ENCODE results near the gene BRAF.
"Not testable (repeated sequence)": the region's sequence is repeated elsewhere in the genome, so short reads cannot be mapped to it uniquely, and the experiment has no call there.

BRAF gene

DNA sequence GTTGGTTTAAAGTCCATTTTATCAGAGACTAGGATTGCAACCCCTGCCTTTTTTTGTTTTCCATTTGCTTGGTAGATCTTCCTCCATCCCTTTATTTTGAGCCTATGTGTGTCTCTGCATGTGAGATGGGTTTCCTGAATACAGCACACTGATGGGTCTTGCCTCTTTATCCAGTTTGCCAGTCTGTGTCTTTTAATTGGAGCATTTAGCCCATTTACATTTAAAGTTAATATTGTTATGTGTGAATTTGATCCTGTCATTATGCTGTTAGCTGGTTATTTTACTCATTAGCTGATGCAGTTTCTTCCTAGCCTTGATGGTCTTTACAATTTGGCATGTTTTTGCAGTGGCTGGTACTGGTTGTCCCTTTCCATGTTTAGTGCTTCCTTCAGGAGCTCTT is 212.3 kb downstream of the BRAF start:
- DNase-seq (ENCODE audit: low read depth in 2 of 2) = not testable (repeated sequence)

DNA sequence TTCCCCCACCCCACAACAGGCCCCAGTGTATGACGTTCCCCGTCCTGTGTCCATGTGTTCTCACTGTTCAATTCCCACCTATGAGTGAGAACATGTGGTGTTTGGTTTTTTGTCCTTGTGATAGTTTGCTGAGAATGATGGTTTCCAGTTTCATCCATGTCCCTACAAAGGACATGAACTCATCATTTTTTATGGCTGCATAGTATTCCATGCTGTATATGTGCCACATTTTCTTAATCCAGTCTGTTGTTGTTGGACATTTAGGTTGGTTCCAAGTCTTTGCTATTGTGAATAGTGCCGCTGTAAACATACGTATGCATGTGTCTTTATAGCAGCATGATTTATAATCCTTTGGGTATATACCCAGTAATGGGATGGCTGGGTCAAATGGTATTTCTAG is 216.0 kb downstream of the BRAF start:
- not testable (repeated sequence) for DNase-seq (ENCODE audit: low read depth in 2 of 2)

DNA sequence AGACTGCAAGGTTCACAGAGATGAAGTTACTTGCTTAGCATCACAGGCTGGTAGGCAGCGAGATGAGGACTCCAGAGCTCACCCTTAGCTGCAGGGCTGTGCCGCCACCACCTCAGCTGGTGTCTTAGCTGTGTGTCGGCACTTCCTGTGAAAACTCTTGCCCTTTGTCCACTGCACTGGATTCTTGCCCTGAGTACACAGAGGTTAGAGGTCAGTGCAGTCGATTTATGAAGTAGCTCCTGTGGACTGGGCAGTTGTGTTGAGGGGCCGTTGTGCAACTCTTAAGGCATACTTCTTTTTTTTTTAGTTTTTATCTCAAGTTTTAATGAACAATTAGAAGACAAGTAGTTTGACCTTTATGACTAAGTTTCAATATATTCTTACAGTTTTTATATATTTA is 217.6 kb downstream of the BRAF start:
- DNase-seq (ENCODE audit: low read depth in 2 of 2) = no peak

DNA sequence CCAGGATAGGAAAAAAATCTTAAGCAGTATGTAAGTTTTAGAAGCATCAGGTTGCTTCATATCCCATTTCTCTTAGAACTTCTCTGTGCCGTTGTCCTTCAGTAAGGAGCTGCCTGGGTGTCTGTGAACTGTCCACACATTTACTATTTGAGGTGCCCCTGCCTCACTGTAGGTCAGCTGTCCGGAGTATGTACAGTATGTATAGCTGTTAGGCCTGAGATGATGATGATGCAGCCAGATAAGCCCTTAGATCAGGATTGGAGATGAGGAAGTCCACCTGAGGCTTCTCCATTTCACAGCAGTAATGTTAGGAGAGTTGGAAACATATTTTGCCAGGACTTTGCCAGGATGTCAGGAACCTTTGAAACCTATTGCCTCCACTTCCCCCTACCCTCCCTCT is 220.5 kb downstream of the BRAF start:
- DNase-seq (ENCODE audit: low read depth in 2 of 2) = no peak

DNA sequence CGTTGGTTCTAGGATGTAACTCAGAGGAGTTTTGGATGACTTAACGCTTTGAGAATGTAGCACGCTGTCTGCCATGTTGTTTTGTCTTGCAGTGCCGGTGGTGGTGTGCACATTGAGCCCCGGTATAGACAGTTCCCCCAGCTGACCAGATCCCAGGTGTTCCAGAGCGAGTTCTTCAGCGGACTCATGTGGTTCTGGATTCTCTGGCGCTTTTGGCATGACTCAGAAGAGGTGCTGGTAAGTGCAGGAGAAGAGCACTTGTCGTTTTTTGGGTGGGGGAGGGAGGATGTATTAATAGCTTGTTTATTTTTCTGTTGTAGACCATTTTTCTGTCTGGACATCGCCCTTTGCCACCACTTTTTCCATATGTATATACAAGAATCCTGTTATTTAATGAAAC is 222.0 kb downstream of the BRAF start:
- DNase-seq (ENCODE audit: low read depth in 2 of 2) = no peak

DNA sequence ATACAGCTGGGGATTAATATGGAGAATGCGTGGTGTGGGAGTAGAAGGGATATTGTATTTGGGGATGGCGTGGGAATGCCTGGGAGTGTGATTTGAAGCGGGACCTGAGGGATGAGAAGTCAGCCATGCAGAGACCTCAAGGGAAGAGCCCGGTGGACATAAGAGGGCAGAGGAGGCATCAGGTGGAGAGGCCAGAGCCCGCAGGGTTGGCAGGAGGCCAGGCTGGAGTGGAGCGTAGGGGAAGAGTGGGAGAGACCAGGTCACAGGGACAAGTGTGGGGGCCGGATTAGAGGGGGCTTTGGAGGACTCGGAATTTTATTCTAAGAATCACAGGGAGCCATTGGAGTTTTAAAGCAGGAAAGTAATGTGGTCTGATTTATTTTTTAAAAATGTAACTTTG is 226.3 kb downstream of the BRAF start:
- DNase-seq (ENCODE audit: low read depth in 2 of 2) = no peak

DNA sequence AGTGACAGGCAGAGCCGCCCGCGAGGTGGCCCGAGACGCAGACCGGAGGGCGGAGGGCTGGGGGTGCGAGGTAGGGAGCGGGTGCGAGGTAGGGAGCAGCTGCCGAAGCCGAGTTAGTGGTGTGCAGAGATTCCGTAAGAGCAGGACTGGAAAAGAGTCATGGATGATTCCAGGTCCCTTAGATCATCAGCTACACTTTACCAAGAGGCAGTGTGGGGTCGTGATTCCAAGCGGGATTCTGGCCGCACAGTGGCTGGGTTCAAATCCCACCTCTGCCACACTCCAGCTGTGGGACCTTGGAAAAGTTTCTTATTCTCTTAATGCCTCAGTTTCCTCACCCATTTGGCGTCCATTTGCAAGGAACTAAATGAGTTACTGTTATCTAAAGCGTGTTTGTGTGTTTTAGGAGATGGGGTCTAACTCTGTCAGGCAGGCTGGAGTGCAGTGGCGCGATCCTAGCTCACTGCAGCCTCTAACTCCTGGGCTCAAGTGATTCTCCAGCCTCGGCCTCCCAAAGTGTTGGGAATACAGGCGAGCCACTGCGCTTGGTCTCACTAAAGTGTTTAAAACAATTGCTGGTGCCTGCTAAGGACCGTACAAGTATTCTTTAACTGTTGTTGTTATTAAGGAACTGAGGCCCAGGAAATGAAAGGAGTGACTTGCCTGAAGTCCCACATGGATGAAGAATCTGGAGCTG is 227.1 kb downstream of the BRAF start:
- no peak for DNase-seq (ENCODE audit: low read depth in 2 of 2)

DNA sequence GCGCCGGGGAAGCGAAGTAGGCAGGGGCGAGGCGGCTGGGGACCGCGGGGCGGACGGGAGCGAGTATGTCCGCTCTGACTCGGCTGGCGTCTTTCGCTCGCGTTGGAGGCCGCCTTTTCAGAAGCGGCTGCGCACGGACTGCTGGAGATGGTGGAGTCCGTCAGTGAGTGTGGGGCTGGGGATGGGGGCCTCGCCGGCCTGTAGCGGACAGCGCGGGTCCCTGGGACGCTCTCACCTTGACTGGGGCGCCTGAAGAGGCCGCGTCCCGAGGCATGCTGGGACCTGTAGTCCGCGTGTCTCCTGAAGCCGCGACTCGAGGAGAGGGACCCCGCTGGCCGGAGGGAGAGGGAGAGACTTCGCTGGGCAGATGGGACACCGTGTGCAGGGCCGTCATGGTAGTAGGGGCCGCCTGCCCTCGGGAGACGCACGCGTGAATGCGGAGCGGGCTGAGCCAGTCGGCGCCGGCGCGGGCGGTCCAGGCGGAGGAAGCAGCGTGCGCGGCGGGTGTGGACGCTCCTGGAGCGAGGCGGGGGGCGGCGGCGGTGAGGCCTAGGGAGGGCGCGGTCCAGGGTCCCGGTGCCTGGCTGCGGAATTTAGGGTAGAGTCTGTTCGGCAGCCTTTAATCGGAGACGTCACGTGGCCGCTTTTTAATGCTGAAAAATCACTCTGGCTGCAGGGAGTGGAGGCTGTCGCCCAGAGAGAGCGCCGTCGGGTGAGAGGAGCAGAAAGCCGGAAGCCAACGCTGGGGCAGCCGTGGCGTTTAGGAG is 227.9 kb downstream of the BRAF start, which contains the start of gene NDUFB2:
Gene NDUFB2 (plus strand): TSS at position 29 of the 767 bp plus-strand sequence. CDS start 37 bp downstream, at position 66.
- DNase-seq (ENCODE audit: low read depth in 2 of 2) = peak; percentile 33 to 42

DNA sequence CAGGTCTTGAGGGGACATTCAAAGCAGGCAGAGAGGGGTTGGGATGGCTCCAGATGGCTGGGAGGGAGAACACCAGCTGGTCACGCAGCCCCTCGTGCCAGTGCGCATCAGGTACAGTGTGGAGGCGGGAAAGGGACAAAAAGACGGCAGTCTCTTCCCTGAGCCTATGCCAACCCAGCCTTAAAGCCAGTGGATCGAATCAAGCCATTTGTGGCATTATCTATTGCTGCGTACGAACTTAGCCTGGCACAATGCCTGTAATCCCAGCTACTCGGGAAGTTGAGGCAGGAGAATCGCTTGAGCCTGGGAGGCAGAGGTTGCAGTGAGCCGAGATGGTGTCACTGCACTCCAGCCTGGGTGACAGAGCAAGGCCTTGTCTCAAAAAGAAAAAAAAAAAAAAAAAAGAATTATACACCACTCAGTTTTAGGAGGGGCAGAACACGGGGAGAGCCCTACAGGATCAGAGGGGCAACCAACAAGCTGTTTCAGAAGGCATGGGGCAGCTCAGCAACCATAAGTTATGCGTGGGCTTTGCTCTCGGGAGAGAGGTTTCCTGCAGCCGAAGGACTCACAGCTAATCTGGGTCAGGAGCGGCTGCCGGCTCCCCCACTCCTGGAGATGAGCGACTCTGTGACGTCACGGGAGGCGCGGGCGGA is 228.6 kb downstream of the BRAF start:
- peak; percentile 72 to 76 for DNase-seq (ENCODE audit: low read depth in 2 of 2)

DNA sequence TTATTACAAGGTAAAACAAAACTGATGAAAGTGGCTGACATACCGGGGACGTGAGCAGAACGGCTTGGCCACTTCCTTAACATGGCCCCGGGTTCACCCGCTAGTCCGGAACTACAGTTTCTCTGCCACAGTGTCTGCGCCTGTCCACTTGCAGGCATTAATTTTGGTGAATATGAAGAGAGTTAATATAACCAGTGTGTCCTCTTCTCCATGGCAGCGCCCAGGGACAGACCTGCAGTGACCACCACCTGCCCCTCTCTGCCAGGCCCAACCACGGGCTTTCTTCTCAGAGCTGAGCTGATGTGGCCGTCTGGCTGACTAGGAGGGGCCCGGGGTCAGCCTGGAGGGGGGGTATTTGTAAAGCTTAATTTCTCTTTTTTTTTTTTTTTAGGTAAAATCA is 229.3 kb downstream of the BRAF start:
- no peak for DNase-seq (ENCODE audit: low read depth in 2 of 2)

DNA sequence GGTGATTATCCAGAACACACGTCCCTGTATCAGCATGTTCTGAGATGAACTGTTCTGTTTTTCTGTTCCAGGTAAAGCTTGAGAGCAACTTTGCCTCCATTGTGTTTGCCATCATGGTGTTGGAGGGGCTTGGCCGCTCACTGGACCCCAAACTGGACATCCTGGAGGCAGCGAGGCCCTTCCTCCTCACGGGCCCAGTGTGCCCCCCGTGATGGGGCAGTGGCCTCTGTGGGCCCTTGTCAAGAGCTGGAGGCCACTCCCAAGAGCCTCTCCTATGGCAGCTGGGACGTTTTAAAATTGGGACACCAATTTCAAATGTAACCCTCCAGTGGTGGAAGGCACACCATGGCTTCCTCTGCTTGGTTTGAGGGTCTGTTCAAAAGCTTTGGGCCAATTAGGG is 230.1 kb downstream of the BRAF start:
- DNase-seq (ENCODE audit: low read depth in 2 of 2) = no peak

DNA sequence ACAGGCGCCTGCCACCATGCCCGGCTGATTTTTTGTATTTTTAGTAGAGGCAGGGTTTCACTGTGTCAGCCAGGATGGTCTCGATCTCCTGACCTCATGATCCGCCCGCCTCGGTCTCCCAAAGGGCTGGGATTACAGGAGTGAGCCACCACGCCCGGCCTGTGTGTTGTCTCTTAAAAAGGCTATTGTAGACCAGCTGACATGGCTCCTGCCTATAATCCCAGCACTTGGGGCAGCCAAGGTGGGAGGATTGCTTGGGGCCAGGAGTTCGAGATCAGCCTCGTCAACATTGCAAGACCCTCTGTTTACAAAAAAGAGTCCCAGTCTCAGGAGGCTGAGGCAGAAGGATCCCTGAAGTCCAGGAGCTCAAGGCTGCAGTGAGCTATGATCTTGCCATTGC is 230.9 kb downstream of the BRAF start:
- not testable (repeated sequence) for DNase-seq (ENCODE audit: low read depth in 2 of 2)

DNA sequence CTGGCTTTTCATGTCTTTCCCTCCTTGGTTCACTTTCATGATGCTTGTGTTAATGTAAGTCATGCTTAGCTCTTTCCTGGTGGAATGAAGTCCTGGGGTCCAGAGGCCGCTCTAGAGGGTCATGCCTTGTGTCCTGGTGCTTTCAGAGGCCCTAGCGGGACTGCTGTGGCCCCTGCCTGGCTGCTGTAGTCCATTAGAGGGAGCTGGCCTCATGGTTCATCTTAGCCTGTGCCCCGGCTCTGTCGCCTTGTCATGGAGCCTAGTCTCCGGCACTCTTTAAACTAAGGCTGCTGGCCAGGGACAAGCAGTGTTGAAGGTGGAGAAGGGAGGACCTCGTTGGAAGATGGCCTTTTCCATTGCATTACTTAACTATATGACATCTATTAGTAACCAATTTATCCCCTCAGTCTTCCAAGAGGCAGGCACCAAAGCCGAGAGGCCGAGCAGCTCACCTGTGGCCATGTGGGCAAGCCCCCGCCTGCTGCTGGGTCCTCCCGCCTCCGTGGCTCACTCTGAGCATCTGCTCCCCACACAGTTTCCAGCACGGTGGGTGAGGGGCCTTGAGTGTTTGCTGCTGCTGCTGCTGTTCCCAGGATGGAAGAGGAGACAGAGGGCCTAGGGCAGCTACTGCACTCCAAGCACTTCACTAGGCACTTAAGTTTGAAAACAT is 233.2 kb downstream of the BRAF start:
- DNase-seq (ENCODE audit: low read depth in 2 of 2) = no peak

DNA sequence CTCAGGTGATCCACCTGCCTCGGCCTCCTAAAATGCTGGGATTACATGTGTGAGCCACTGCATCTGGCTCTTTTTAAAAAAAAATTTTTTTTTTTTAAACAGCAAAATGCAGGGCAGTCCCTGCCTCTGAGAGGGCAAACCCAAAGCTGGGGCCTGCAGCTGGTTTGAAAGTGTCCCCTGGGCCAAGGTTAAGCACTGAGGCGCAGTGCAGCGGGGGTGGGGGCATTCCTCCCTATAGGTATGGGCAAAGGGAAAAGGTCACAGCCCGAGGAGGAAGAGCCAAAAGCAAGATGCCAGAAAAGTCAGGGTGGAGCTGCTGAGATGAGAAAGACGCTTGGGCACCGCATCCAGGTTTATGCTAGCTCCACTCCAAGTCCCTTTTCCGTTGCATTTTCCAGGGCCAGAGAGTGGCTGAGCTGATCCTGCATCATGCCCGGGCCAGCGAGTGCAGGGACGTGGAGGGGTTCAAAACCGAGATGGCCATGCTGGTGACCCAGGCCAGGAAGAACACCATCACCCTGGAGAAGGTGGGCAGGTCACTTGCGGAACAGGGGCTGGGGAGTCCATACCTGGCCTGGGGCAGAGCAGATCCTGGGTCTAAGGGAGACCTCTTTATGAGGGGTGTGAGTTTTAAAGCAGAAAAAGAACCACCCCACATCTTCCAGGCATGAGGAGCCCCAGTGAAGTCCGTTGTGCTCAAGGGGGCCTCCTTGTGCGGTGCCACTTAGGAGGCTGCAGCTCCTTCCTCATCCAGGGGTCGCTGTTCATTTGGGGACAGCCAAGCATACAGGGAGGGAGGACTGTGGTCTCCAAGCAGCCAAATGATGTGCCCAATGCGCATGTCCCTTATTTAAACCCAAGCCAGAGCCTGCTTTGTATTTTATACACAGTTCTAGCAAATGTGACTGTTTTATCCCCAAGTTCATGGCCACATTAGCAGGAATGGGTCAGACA is 235.3 kb downstream of the BRAF start:
- no peak for DNase-seq (ENCODE audit: low read depth in 2 of 2)

DNA sequence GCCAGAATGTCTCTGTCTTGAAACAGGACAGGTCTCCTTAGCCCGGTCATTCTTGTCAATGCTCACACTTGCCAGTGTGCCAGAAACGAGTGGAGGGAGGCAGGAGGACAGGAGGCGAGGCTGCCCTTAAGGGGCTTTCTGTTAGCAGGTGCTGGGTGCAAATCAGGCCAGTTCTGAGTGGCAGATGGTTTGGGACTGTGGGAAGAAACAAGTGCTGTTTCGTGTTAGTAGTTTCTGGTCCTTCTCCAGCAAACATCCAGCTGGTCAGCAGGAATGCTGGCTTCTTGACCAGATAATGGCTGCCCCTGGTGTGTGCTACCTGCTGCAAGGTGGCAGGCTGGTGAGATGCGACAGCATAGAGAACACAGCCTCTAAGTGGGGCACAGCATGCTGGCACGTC is 236.4 kb downstream of the BRAF start:
- no peak for DNase-seq (ENCODE audit: low read depth in 2 of 2)

DNA sequence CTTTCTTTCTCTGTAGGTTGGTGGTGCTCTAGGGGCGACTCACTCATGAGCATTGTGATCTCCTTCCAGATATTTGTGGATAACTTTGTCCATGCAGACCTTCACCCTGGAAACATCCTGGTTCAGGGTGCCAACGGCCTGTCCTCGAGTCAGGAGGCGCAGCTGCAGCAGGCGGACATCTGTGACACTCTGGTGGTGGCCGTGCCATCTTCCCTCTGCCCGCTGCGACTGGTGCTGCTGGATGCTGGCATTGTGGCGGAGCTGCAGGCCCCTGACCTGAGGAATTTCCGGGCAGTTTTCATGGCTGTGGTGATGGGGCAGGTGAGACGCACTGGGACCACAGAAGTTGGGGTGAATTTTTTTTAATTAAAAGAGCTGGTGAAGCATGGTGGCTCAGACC is 237.8 kb downstream of the BRAF start:
- no peak for DNase-seq (ENCODE audit: low read depth in 2 of 2)

DNA sequence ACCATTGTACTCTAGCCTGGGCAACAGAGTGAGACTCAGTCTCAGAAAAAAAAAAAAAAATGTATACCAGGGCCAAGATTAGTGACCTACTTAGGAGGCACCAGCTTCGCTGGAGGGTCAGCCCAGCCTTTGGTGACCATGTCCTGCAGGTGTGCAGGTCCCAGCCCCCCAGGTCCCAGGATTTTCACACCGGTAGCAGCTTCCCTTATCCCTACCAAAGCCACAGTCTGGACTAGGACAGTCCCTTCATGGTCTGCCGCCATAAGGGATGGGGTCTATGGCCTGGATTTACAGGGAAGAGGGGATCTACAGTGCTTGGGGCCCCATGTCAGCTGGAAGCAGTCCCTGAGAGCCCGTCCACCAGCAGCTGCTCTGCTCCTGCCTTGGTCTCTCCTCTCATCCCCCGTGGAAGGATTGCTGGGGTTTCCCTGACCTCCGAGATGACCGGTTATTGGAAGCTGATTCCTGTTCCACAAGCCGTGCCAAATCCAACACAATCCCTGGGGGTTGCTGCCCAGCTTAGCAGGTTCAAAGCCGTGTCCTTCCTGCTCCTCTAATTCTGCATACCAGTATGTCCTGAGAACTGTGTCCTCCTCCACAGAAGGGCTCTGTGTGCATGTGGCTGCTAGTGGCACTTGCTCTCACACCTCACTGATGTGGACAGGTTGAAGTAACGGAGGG is 239.2 kb downstream of the BRAF start:
- DNase-seq (ENCODE audit: low read depth in 2 of 2) = no peak

DNA sequence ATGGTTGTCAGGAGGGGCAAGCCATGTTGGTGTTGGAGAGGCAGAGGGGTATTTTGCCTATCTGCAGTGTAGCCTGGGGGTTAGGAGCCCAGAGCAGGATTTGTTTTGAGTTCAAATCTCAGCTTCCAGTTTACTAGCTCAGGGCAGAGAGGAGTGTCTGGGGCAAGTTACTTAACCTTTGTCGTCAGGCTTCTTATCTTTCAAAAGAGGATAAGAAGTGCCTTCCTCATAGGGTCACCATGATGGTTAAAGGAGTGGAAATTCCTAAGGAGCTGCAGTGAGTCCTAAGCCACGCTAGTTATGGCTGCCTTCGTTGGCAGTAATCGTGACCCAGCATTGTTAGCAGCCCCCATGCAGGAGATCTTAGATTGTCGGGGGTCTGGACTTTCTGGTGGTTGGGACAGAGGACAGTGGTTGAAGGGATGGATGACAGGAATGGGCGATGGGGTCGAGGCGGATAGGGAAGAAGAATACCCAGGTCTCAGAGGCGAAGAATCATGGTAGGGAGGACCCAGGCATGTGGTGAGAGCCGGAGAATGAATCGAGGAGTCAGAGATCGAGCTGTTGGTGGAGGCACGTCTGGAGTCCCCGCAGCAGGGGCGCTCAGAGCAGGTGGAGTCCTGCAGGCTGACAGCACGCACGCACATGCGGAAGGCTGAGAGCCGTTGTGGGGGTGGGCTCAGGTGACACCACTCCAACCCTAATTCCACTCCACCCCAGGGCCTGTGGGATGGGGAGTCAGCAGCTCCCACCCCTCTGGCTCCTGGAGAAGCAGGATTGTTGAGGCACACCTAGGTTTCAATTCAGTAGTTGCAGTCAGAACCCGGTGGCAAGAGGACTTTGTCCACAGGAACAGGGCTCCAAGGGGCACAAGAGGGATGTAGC is 240.4 kb downstream of the BRAF start:
- no peak for DNase-seq (ENCODE audit: low read depth in 2 of 2)

DNA sequence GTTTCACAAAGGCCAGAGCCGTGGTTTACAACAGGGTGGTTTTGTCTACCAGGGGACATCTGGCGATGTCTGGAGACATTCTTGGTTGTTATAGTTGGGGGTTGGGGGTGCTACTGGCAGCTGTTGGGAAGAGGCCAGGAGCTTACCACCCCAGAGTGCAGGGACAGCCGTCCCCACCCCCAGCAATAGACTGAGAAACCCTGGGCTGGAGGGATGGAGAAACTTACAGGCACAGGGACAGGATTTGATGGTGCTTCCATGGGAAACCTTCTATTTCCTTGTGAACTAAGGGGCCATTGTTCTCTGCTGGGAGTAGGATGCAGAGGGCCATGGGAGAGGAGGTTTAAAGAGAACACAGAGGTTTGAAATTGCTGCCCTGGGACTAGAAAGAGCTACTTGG is 241.1 kb downstream of the BRAF start:
- DNase-seq (ENCODE audit: low read depth in 2 of 2) = no peak

DNA sequence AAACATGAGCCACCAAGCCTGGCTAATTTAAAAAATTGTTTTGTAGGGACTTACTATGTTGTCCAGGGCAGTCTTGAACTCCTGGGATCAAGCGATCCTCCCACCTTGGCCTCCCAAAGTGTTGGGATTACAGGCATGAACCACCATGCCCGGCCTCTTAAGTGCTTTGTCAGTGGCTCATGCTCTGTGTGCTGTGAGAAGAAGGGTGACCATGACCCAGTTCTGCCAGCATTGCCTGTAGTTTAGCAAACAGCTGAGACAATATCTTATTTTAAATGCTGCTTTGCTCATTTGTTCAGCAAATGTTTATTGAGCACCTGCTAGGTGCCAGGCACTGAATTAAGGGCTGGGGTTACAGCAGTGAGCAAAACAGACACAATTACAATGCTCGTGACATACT is 243.0 kb downstream of the BRAF start:
- DNase-seq (ENCODE audit: low read depth in 2 of 2) = no peak
